ENCODE measurements around the gene CFAP20. TPM values are rescaled to one million over a fixed set of nuclear protein-coding genes. Genes with fewer than 3 reads are reported as not detected.
"Not testable (repeated sequence)": the region's sequence is repeated elsewhere in the genome, so short reads cannot be mapped to it uniquely, and the experiment has no call there.

Gene CFAP20
- total RNA-seq, 1 donor from 2014 or later = 45.9 TPM

DNA sequence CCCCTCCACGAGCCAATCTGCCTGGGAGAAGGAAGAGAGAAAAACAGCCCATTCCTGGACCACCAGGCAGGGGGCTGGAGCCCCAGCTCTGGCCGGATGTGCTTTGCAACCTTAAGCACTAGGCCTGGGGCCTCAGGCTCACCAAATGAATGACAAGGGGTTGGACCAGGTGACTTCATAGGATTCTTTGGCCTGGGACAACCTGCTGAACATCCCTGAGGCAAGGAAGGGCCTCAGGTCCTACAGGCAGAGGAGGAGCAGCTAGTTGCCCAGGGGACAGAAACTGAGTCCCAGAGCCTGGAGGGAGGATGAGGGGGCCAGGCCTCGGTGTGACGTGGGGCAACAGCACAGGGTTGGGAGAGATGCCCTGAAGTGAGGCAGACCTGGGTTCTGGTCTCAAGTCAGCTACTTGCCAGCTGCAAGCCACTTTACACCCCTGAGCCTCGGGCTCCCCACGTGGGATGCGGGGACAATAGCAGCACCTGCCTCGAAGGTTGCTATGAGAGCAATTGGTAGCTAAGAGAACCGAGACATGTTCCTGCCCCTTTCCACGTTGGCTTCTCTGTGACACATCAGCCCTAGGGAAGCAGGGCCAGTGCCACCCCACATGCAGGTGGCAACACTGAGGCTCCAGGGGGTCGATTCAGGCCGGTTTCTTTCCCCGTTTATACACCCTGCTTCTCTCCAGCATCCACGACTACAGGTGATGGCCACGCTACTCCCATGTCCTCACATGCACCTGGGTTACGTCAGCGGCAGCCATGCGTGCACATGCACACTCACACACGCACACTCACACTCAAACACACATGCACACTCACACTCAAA is 42.6 kb downstream of the CFAP20 start:
- H3K27ac Mint-ChIP-seq = peak overlapping the region; percentile 86
- H3K4me1 Mint-ChIP-seq (ENCODE audit: low read depth) = peaks cover 3% of the 10 kb centered on the region
- no peaks in the 10 kb centered on the region for H3K27me3 Mint-ChIP-seq
- no peak for DNase-seq (ENCODE audit: low spot score, unreplicated experiment)
- no peaks in the 10 kb centered on the region for H3K9me3 Mint-ChIP-seq (ENCODE audit: low read depth)
- H3K4me3 Mint-ChIP-seq (ENCODE audit: low read depth) = no peak overlapping the region
- TF ChIP-seq, protein P1, sequence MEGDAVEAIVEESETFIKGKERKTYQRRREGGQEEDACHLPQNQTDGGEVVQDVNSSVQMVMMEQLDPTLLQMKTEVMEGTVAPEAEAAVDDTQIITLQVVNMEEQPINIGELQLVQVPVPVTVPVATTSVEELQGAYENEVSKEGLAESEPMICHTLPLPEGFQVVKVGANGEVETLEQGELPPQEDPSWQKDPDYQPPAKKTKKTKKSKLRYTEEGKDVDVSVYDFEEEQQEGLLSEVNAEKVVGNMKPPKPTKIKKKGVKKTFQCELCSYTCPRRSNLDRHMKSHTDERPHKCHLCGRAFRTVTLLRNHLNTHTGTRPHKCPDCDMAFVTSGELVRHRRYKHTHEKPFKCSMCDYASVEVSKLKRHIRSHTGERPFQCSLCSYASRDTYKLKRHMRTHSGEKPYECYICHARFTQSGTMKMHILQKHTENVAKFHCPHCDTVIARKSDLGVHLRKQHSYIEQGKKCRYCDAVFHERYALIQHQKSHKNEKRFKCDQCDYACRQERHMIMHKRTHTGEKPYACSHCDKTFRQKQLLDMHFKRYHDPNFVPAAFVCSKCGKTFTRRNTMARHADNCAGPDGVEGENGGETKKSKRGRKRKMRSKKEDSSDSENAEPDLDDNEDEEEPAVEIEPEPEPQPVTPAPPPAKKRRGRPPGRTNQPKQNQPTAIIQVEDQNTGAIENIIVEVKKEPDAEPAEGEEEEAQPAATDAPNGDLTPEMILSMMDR (IDR thresholded peaks at IDR 0.05; ENCODE audit: unreplicated experiment) = no peak
- no peaks in the 10 kb centered on the region for H3K36me3 Mint-ChIP-seq (ENCODE audit: insufficient read depth)

DNA sequence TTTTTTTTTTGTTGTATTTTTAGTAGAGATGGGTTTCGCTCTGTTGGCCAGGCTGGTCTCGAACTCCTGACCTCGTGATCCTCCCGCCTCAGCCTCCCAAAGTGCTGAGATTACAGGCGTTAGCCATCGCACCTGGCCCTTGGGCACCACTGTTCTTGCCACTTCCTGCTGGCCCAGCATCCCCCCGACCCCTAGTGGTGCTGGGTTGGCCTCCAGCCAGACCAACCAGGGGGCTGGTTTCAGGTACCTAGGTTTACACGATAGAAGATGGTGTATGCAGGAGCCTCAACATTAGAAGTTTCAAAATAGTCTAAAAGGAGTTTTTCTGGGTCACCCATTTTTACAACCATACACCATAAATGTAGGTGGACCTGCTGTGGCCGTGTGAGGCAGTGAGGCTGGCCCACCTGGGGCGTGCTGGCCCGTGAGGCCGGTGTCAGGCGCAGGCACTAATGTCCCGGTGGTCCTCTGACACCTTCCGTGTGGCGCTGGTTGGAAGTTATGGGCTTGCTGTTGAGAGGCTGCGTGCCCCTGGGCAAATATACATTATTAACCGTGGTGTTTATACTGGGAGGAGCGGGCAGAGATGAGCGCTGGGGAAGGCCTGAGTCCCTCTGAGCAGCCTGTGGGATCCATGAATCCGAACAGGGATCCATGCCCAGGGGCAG is 43.5 kb downstream of the CFAP20 start:
- DNase-seq (ENCODE audit: low spot score, unreplicated experiment) = no peak
- Mint-ChIP-seq H3K36me3 (ENCODE audit: insufficient read depth) (no peaks in the 10 kb centered on the region), H3K4me3 (ENCODE audit: low read depth) (no peak overlapping the region), H3K4me1 (ENCODE audit: low read depth) (peaks cover 3% of the 10 kb centered on the region), H3K9me3 (ENCODE audit: low read depth) (no peaks in the 10 kb centered on the region), H3K27ac (no peak overlapping the region), H3K27me3 (no peaks in the 10 kb centered on the region)
- TF ChIP-seq, protein P1 (IDR thresholded peaks at IDR 0.05; ENCODE audit: unreplicated experiment) = no peak

DNA sequence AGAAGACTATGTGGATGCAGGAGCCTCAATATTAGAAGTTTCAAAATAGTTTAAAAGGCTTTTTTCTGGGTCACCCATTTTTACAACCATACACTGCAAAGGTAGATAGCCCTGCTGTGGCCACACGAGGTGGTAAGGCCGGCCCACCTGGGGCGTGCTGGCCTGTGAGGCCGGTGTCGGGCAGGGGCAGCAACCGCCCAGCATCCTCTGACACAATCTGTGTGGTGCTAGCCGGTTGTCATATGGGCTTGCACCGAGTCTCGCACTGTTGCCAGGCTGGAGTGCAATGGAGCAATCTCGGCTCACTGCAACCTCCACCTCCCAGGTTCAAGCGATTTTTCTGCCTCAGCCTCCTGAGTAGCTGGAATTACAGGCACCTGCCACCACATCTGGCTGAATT is 44.0 kb downstream of the CFAP20 start:
- DNase-seq (ENCODE audit: low spot score, unreplicated experiment) = no peak
- Mint-ChIP-seq H3K27ac (no peak overlapping the region), H3K27me3 (no peaks in the 10 kb centered on the region), H3K36me3 (ENCODE audit: insufficient read depth) (no peaks in the 10 kb centered on the region), H3K4me3 (ENCODE audit: low read depth) (no peak overlapping the region), H3K4me1 (ENCODE audit: low read depth) (peaks cover 3% of the 10 kb centered on the region), H3K9me3 (ENCODE audit: low read depth) (no peaks in the 10 kb centered on the region)
- TF ChIP-seq, protein P1 (IDR thresholded peaks at IDR 0.05; ENCODE audit: unreplicated experiment) = no peak

DNA sequence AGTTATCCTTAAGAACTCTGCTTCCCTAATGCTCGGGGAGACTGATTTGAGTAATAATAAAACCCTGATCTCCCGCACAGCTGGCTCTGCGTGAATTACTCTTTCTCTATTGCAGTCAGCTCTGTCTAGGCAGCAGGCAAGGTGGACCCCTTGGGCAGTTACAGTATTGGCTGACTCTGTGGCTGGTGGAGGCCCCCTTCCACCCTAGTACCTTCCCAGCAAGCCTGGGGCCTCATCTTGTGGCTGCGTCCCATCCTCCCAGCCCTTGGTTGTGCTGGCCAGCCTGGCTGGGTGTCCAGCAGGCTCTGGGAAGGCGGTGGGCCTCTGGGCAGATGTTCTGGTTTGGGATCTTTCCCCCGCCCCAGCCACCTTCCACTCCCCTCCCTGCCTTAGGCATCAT is 44.5 kb downstream of the CFAP20 start:
- no peaks in the 10 kb centered on the region for H3K36me3 Mint-ChIP-seq (ENCODE audit: insufficient read depth)
- TF ChIP-seq, protein P1 (IDR thresholded peaks at IDR 0.05; ENCODE audit: unreplicated experiment) = no peak
- H3K9me3 Mint-ChIP-seq (ENCODE audit: low read depth) = no peaks in the 10 kb centered on the region
- no peak overlapping the region for H3K4me3 Mint-ChIP-seq (ENCODE audit: low read depth)
- DNase-seq (ENCODE audit: low spot score, unreplicated experiment) = no peak
- H3K27me3 Mint-ChIP-seq = no peaks in the 10 kb centered on the region
- H3K4me1 Mint-ChIP-seq (ENCODE audit: low read depth) = peaks cover 3% of the 10 kb centered on the region
- no peak overlapping the region for H3K27ac Mint-ChIP-seq

DNA sequence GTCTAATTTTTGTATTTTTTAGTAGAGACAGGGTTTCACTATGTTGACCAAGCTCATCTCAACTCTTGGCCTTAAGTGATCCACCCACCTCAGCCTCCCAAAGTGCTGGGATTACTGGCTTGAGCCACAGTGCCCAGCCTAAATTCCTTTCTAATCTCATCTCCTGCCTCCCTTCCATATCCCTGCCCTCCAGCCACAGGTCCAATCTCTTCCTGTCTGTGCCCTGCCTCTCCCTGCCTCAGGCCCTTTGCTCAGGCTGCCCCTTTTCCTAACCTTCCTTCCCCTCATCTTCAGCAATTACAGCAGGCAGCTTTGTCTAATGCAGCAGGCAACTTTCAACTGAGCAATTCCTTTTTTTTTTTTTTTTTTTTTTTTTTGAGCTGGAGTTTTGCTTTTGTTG is 46.8 kb downstream of the CFAP20 start:
- H3K4me1 Mint-ChIP-seq (ENCODE audit: low read depth) = peaks cover 3% of the 10 kb centered on the region
- H3K27me3 Mint-ChIP-seq = no peaks in the 10 kb centered on the region
- H3K9me3 Mint-ChIP-seq (ENCODE audit: low read depth) = peaks cover 4% of the 10 kb centered on the region
- no peaks in the 10 kb centered on the region for H3K36me3 Mint-ChIP-seq (ENCODE audit: insufficient read depth)
- H3K4me3 Mint-ChIP-seq (ENCODE audit: low read depth) = no peak overlapping the region
- TF ChIP-seq, protein P1 (IDR thresholded peaks at IDR 0.05; ENCODE audit: unreplicated experiment) = no peak
- peak overlapping the region; percentile 11 for H3K27ac Mint-ChIP-seq
- no peak for DNase-seq (ENCODE audit: low spot score, unreplicated experiment)

DNA sequence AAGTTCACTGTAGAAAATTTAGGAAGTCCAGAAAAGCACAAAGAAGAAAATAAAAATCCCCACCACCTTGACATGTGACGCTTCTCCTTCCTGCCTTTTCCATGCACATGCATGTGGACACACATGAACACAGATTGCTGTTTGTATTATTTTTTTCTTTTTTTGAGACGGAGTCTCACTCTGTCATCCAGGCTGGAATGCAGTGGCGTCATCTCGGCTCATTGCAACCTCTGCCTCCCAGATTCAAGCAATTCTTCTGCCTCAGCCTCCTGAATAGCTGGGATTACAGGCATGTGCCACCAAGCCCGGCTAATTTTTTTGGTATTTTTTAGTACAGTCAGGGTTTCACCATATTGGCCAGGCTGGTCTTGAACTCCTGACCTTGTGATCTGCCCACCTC is 48.5 kb downstream of the CFAP20 start:
- H3K36me3 Mint-ChIP-seq (ENCODE audit: insufficient read depth); H3K27me3 Mint-ChIP-seq; H3K27ac Mint-ChIP-seq; DNase-seq (ENCODE audit: low spot score, unreplicated experiment); H3K4me1 Mint-ChIP-seq (ENCODE audit: low read depth); H3K4me3 Mint-ChIP-seq (ENCODE audit: low read depth): not testable (repeated sequence)
- H3K9me3 Mint-ChIP-seq (ENCODE audit: low read depth) = peaks cover 11% of the 10 kb centered on the region

Data from progenitor cell of endocrine pancreas (in vitro differentiated cells).